Tibial artery (tissue), 4 donors: ENCODE data around the gene CHRNB2.

Source experiments
- DNase-seq, 2 donors: peaks; one replicate each; pipeline ENCODE4 v3.0.0-alpha.2; 2019
- H3K27ac ChIP-seq, 2 donors: fragments of 200-600 bp; sonication (generic) in 1 of 2; 1 replicate in 1 of 2; 2 replicates in 1 of 2; pipeline ENCODE4 v1.5.1; 2018 to 2019; ENCODE audit warnings: mild to moderate bottlenecking in 1 of 2
- H3K27me3 ChIP-seq, 2 donors: fragments of 200-600 bp; sonication (generic) in 1 of 2; one replicate each; pipeline versions ENCODE4 v1.5.1 to v1.6.0; 2016 to 2019
- H3K36me3 ChIP-seq, 3 donors: fragments of 200-600 bp; sonication (generic) in 2 of 3; one replicate each; pipeline ENCODE4 v1.5.1; 2016 to 2019; ENCODE audit warnings: mild to moderate bottlenecking in 2 of 3
- H3K4me1 ChIP-seq, 4 donors: fragments of 200-600 bp; sonication (generic) in 2 of 4; 1 replicate in 3 of 4; 2 replicates in 1 of 4; pipeline ENCODE4 v1.5.1; 2016 to 2019
- H3K4me3 ChIP-seq, 2 donors: fragments of 200-600 bp; sonication (generic) in 1 of 2; 1 replicate in 1 of 2; 2 replicates in 1 of 2; pipeline ENCODE4 v1.5.1; 2018 to 2019; ENCODE audit warnings: mild to moderate bottlenecking in 2 of 2
- H3K9me3 ChIP-seq, 3 donors: fragments of 200-600 bp; sonication (generic) in 1 of 3; one replicate each; pipeline ENCODE4 v1.5.1; 2016 to 2019
- CTCF ChIP-seq, 2 experiments: fragments of 200-600 bp in 1 of 2; fragments of 450-650 bp in 1 of 2; IDR thresholded peaks; one replicate each; pipeline ENCODE4 v1.5.1; 2017 to 2019; ENCODE audit warnings: antibody characterized with exemption in 2 of 2, mild to moderate bottlenecking in 1 of 2, moderate library complexity in 1 of 2
- intact Hi-C: fragments of 100-400 bp; cut with DNase I; formaldehyde crosslinking; loops from one replicate; pipeline ENCODE4 v1.15.0; 2023; ENCODE audit warnings: low total_unique reads

Gene CHRNB2

GRCh38 chr1:154575951-154576566 lies 8.5 kb downstream of the CHRNB2 start:
- Histone ChIP-seq H3K27ac (no peak overlapping the region), H3K4me3 (no peak overlapping the region), H3K4me1 (no peaks in the 10 kb centered on the region), H3K9me3 (no peaks in the 10 kb centered on the region), H3K36me3 (peaks cover 5 to 36% (median 23%) of the 10 kb centered on the region in 3 donors), H3K27me3 (peaks cover 0 to 14% of the 10 kb centered on the region in 2 donors)
- intact Hi-C loops: no loop called here
- DNase-seq: no peak
- TF ChIP-seq CTCF (IDR thresholded peaks at IDR 0.05): no peak

DNA sequence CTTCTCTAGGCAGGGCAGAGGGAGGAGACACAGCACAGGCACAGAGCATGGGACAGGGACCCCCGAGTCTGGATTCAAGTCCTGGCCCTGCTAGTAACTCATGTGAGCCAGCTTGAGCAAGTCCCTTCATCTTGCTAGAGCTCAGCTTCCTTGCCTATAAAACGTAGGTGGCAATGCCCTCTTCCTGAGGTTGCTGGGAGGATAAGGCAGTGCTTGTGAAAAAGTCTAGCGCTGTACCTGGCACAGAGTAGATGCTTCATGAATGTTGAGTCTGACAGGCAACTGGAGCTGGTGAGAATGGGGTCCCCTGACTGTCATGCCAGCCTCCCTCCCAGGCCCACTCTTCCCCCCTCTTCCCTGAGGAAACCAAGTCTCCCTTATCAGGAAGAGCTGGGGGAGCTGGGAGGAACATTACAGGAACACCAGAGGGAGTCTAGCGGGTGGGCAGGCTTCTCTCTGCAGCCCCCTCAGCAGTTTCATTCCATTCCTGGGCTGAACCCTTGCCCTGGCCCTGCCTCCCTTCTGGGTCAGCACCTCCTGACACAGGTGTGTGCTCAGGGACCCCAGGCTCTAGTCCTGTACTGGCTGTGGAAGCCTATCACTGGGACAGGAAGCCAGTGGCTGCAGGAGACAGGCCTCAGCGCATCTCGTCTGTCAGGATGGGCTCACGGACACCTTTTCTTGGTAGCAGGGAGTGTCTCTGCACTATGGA lies 9.9 kb downstream of the CHRNB2 start:
- Histone ChIP-seq H3K9me3 (no peaks in the 10 kb centered on the region), H3K4me1 (no peaks in the 10 kb centered on the region), H3K27ac (no peak overlapping the region), H3K27me3 (peaks cover 0 to 8% of the 10 kb centered on the region in 2 donors), H3K4me3 (no peak overlapping the region), H3K36me3 (peaks cover 13 to 50% (median 35%) of the 10 kb centered on the region in 3 donors)
- DNase-seq: no peak
- intact Hi-C loops: no loop called here
- no peak for TF ChIP-seq CTCF (IDR thresholded peaks at IDR 0.05)

- no peaks in the 10 kb centered on the region for H3K4me1 ChIP-seq
- peaks cover 0 to 3% of the 10 kb centered on the region in 2 donors for H3K27me3 ChIP-seq
- H3K9me3 ChIP-seq: no peaks in the 10 kb centered on the region
- no peak for TF ChIP-seq CTCF (IDR thresholded peaks at IDR 0.05)
- no peak overlapping the region for H3K4me3 ChIP-seq
- intact Hi-C loops: no loop called here
- H3K27ac ChIP-seq: no peak overlapping the region
- no peak for DNase-seq
- peaks cover 19 to 55% (median 41%) of the 10 kb centered on the region in 3 donors for H3K36me3 ChIP-seq
Measured at GRCh38 chr1:154578058-154578418, 10.5 kb downstream of the CHRNB2 start.

DNA sequence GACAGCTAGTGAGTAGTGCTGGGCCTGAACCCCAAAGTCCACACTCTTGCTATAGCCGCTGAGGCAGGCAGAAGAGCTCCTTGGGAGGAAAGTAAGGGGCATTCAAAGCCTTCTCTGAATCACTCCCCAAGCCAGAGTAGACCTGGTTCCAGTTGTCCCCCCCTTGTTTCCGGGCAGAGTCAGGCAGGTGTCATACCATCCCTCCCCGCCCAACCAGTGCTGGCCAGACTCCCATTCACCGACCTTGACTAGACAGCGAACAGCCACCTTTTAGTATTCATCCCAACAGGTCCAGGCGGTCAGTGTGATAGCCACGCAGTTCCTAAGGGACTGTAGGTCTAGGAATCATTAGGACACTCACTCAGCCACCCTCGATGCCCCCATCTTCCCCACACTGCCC lies 11.8 kb downstream of the CHRNB2 start:
- no peak for TF ChIP-seq CTCF (IDR thresholded peaks at IDR 0.05)
- no peaks in the 10 kb centered on the region for H3K27me3 ChIP-seq
- H3K4me3 ChIP-seq: no peak overlapping the region
- intact Hi-C loops: no loop called here
- peaks cover 32 to 69% (median 54%) of the 10 kb centered on the region in 3 donors for H3K36me3 ChIP-seq
- no peaks in the 10 kb centered on the region for H3K4me1 ChIP-seq
- no peak for DNase-seq
- no peaks in the 10 kb centered on the region for H3K9me3 ChIP-seq
- no peak overlapping the region for H3K27ac ChIP-seq

- H3K4me3 ChIP-seq: no peak overlapping the region
- peaks cover 56 to 93% (median 78%) of the 10 kb centered on the region in 3 donors for H3K36me3 ChIP-seq
- H3K27me3 ChIP-seq: no peaks in the 10 kb centered on the region
- TF ChIP-seq CTCF (IDR thresholded peaks at IDR 0.05): no peak
- no peak overlapping the region for H3K27ac ChIP-seq
- H3K4me1 ChIP-seq: no peaks in the 10 kb centered on the region
- intact Hi-C loops: no loop called here
- no peaks in the 10 kb centered on the region for H3K9me3 ChIP-seq
- DNase-seq: peak in 1 of 2 donors; percentile 7
Measured at GRCh38 chr1:154581766-154582165, 14.2 kb downstream of the CHRNB2 start.
